Measurements from ENCODE around the gene CPNE2.
"Not testable (repeated sequence)": the region's sequence is repeated elsewhere in the genome, so short reads cannot be mapped to it uniquely, and the experiment has no call there.

Gene CPNE2

DNA sequence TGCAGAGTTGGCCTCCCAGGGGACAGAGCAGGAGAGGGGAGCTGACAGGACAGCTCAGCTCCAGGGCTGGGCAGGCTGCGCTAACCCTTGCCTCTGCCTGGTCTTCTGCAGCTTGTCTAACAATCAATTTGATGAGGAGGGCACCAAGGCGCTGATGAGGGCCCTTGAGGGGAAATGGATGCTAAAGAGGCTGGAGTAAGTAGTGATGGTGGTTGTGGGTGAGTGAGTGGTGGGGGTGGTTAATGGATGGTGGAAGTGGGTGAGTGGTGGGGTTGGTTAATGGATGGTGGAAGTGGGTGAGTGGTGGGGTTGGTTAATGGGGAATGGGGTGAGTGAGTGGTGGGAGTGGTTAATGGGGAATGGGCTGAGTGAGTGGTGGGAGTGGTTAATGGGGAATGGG, 22.0 kb upstream of the CPNE2 start:
- no peak for DNase-seq

GRCh38 chr16:57071081-57071732, 21.2 kb upstream of the CPNE2 start:
- not testable (repeated sequence) for DNase-seq

GRCh38 chr16:57071831-57072582, 20.4 kb upstream of the CPNE2 start:
- DNase-seq = peak; percentile 42

- DNase-seq = no peak
These were observed 19.6 kb upstream of the CPNE2 start for GRCh38 chr16:57072616-57073275.

DNA sequence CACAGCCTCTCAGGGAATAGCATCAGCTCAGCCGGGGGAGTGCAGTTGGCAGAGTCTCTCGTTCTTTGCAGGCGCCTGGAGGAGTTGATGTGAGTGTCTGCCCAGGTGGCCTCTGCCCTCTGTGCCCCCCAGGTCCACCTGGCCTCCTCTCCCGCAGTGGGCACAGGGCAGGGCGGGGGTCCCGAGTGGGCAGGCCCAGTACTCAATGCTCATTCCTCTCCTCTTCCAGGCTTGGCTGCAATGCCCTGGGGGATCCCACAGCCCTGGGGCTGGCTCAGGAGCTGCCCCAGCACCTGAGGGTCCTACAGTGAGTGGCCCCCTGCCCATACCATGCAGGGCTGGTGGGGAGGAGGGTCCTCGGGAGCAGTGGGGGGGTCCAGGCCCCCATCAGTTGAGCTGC, 14.7 kb upstream of the CPNE2 start:
- DNase-seq = no peak

DNA sequence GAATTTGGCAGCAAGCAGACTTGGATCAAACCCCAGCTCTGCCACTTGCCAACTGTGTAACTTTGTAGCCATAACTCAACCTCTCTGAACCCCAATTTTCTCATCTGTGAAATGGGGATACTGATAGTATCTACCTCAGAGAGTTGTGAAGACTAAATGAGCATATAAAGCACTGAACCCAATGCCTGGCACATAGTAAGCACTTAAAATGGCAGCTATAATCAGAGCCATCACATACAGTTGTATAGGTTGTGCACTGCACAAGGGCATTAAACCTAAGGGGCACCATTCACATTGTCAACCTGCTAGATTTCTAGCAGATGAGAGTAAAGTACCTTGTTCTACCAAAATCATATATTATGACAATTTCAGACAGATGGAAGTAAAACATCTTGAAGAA, 10.6 kb upstream of the CPNE2 start:
- DNase-seq = no peak

DNA sequence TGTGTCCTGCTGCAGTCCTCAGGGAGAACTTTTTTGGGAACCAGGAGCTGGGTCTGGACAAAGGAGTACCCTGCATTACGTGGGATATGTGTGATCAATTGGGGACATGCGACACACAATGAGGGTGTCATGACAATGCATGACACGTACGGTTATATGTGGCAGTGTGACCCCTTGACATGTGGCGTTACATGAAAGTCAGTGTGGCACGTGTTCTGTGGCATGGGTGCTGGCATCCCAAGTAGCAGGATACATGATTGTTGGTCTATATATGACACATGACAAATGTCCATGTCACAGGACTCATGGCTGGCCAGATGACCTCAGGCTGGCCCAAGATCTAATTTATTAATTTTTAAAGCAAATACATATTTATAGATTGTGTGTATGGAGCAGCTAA, 9.7 kb upstream of the CPNE2 start:
- no peak for DNase-seq

GRCh38 chr16:57083485-57084126, 8.8 kb upstream of the CPNE2 start:
- DNase-seq = no peak

DNA sequence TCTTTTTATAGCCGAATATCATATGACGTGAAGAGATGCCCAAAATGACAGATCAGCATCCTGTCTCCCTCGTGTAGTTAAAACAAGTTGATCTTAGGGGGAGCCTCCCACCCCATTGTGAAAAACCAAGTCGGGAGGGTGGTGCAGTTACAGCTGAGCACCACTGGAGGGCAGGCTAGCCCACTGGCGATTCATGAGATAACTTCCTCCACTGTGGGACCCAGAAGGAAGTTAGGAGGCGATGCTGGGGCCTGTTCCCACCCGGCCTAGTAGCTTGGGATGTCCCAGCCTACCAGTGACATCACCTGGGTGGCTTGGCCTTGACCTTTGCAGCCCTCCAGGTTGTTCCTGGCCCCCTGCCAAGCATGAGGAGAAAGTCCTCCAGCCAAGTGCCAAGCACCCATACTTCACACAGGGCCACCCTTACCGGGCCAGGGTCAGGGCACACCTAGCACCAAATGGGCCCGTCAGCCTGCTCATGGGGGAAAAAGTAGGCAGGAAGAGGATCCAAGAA, 8.1 kb upstream of the CPNE2 start:
- peak; percentile 70 for DNase-seq

GRCh38 chr16:57084996-57085395, 7.4 kb upstream of the CPNE2 start:
- no peak for DNase-seq

GRCh38 chr16:57087003-57087402, 5.4 kb upstream of the CPNE2 start:
- DNase-seq = no peak

DNA sequence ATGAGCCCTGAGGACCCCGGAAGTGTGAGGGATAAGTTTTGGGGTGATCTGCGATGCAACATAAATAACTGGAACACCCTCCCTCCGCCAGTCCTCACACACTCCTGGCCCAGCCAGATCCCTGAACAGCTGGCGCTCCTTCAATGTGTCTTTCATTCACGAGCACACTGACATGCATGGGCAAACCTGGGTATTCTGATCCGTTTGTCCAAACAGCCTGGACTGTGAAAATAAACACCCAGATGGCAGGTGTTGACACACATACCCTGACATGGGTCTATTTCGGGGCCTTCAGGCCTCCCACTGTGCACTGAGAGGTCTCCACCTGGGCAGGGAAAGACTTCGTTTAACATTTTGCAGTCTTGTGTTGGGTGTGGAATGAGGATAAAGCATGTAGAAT, 3.0 kb upstream of the CPNE2 start:
- no peak for DNase-seq

DNA sequence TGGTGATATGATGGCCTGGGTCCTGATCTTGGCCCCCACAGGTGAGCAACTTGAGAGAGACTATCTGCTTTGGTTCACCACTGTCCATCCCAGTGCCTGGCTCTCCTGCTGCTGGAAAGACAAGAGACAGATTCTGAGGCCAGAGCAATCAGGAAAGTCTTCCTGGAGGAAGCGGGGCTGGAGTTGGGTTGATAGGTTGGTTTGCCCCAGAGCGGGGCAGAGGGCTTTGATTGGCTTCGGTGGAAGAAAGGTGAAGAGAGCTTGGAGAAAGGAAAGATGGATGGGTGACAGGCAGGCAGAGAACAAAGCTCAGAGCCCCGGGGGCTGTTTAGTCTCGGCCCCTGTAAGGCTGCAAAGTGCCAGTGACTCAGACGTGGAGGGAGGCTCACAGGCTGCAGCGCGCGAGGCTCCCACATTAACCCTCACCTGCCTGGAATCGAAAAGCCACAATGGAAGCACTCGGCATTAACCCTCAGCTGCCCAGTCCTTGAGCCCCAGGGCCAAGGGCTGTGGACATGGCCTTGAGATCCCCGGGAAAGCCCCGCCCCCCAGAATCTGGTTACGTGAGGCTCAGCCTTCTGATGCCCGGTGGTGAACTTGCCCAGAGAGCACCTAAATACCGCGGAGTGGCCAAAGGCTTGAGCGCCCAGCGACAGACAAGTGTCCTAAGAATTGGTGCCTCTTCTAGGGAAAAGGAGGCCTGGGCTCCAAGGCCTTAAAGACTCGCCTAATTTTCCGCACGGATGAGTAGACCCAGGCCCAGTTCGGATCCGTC, 996 bp upstream of the CPNE2 start:
- peak; percentile 45 for DNase-seq

DNA sequence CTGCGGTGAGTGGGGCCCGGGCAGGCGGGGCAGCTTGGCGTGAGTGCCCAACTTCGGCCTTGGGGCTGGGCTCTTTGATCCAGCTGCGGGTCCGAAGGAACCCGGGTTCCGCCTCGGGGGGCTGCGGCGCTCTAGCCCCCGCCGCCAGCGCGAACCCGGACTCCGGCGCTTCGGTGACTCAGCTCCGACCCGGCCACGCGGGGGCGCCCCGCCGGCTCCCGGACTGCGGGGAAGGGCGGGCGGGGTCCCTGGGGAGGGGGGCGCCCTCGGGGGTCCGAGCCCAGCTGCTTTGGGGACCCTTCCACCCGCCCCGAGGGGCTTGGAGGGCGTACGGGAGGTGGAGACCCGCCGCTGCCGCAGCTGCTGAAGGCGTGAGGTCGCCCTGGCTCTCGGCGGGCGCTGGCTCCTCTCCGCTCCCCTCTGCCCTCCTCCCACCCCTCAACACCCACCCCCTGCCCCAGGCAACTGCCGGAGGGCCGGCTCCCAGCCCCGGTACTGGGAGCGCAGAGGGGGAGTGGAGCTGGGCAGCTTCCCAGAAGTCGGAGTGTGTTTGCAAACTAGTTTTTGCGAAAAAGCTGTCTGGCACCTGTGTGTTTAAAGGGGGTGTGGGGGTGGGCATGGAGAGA, 516 bp downstream of the CPNE2 start:
- no peak for DNase-seq

DNA sequence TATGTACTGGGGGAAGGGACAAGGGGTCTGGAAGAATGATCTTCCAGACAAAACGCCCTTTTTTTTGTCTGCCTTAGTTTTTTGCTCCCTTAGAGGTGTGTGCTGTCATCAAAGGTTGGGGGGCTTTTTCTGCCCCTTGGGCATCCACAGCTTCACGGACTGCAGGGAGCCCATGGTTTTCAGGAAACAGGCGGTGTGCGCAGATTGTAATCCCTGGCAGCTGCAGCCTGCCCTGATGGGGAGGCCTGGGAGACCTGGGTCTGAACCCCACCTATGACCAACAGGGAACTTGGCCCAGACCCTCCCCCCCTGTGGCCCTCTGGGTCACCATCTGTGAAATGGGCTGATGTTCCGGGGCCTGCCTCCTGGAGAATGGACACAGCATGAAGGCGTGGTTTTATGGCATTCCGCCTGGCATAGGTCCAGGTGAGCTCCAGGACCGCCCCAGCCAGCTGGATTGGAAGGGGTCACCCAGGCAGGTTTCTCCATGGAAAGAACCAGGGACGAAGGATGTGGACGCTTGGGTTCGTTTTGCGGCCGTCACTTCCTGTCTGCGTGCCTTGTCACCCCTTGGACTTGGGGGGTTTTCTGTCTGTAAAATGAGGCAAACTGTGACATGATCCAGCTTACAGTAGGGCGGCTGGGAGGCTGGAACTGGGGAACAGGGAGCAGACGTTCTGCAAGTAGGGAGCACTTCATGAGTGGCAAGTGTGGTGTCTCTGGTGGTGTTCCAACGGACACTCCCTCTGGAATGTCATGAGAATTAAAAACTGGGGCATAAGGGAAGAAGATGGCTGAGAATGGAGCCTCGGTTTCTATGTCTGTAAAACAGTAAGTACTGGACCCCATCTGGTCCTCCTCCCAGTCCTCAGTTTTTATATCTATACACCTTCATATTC, 1.5 kb downstream of the CPNE2 start:
- no peak for DNase-seq

DNA sequence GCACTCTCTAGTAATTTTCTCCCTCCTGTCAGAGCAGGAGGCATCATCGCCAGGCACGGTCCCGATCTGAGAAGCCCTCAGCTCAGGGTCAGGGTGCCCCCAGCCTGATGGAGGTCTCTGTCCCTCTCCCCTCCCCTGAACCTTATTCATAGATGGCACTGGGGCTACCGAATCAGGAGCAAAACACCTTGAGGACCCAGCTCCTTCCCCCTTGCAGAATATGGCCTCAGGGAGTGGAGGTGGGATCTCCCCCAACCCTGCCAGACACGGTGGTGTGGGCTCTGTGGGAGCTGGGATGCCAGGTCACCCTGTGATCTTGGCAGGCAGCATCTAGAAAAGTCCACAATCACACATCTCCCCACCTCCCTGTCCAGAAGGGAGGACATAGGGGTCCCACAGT, 2.5 kb downstream of the CPNE2 start:
- DNase-seq = no peak

GRCh38 chr16:57096192-57096591, 3.8 kb downstream of the CPNE2 start:
- DNase-seq = no peak

- no peak for DNase-seq
These were observed 4.4 kb downstream of the CPNE2 start for GRCh38 chr16:57096793-57097192.

- no peak for DNase-seq
These were observed 5.9 kb downstream of the CPNE2 start for GRCh38 chr16:57098188-57098841.

DNA sequence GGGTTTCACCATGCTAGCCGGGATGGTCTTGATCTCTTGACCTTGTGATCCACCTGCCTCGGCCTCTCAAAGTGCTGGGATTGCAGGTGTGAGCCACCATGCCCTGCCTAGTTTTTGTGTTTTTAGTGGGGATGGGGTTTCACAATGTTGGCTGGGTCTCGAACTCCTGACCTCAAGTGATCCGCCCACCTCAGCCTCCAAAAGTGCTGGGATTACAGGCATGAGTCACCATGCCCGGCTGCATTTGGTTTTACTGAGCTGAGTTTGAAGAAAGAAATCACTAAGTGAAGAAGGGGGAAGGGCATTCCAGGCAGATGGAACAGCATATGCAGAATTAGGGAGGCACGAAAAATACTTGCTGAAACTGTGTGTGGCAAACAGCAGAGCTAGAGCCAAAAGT, 7.6 kb downstream of the CPNE2 start:
- DNase-seq = peak; percentile 67

- DNase-seq = no peak
These were observed 8.1 kb downstream of the CPNE2 start for GRCh38 chr16:57100445-57100844.
